ENCODE data around the gene ATAD3B.

DNA sequence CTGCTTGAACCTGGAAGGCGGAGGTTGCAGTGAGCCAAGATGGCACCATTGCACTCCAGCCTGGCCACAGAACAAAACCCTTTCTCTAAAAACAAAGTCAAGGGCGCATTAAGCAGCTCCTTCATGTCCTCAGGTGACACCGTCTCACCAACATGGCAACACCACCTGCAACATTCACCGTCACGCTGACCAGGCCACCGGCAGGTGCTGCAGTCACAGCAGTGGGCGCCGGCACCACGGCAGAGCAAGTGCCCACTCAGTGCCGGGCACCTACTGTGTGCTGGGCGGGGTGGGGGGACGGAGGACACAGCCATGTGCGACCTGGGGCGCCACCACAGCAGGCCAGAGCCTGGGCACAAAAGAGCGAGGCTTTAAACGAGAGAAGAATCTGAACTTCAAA, 12.1 kb downstream of the ATAD3B start:
- no peak for TF ChIP-seq LEF1 (IDR thresholded peaks at IDR 0.05; ENCODE audit: borderline replicate concordance)
- no peak for TF ChIP-seq TARDBP (IDR thresholded peaks at IDR 0.05)
